SU-DHL-6 (cell line): ENCODE data around the gene TXNRD1.

Source experiments
- EZH2phosphoT487 ChIP-seq: fragments of 200-600 bp; sonication (generic), shearing (Covaris generic); conservative IDR thresholded peaks from 2 replicates; pipeline ENCODE4 v1.6.1; 2018; ENCODE audit warnings: mild to moderate bottlenecking, antibody characterized with exemption, low read length, moderate library complexity, mixed read lengths
- TF ChIP-seq, protein P1 (sequence below): fragments of 200-600 bp; sonication (generic); IDR thresholded peaks from one replicate; pipeline ENCODE4 v1.5.1; 2017; ENCODE audit warnings: antibody characterized with exemption, mild to moderate bottlenecking, low read length, moderate library complexity; ENCODE audit not compliant: insufficient read depth, poor library complexity, severe bottlenecking

DNA sequence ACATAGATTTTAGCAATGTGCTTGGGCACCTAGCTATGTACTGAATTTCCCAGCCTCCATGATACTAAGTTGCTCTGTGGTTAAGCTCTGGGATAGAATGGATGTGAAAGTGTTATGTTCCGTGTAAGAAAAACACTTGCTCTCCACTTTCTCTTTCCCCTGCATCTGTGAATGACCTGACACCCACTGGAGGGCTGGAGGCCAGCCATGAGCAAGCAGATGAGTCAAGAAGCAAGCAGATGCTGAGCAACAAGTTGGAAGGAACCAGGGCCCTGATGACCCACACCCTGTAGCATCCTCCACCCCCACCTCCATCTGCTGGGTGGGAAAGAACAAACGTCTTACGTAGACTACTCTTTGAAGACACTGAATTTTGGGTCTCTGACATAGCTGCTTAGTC lies 144.6 kb downstream of the TXNRD1 start:
- TF ChIP-seq, protein P1, sequence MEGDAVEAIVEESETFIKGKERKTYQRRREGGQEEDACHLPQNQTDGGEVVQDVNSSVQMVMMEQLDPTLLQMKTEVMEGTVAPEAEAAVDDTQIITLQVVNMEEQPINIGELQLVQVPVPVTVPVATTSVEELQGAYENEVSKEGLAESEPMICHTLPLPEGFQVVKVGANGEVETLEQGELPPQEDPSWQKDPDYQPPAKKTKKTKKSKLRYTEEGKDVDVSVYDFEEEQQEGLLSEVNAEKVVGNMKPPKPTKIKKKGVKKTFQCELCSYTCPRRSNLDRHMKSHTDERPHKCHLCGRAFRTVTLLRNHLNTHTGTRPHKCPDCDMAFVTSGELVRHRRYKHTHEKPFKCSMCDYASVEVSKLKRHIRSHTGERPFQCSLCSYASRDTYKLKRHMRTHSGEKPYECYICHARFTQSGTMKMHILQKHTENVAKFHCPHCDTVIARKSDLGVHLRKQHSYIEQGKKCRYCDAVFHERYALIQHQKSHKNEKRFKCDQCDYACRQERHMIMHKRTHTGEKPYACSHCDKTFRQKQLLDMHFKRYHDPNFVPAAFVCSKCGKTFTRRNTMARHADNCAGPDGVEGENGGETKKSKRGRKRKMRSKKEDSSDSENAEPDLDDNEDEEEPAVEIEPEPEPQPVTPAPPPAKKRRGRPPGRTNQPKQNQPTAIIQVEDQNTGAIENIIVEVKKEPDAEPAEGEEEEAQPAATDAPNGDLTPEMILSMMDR, result no peak
- no peak for TF ChIP-seq EZH2phosphoT487
